Medulla oblongata (tissue), 1 donor: ENCODE measurements around the gene TRAK1.

Source experiments
- DNase-seq: peaks from one replicate; pipeline ENCODE4 v3.0.0-alpha.2; 2015; ENCODE audit errors: extremely low spot score

TRAK1 gene

DNA sequence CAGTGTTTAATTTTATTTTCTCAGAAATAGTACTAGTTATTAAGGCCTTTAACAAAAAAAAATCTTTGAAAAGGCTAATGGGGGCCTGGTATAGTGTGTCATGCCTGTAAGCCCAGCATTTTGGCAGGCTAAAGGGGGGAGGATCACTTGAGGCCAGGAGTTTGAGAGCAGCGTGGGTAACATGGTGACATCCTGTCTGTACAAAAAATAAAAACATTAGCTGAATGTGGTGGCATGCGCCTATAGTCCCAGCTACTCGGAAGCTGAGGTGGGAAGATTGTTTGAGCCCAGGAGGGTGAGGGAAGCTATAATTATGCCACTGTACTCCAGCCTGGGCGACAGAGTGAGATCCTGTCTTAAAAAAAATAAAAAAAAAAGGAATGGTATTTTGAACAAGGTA lies 61.9 kb downstream of the TRAK1 start:
- no peak for DNase-seq

DNA sequence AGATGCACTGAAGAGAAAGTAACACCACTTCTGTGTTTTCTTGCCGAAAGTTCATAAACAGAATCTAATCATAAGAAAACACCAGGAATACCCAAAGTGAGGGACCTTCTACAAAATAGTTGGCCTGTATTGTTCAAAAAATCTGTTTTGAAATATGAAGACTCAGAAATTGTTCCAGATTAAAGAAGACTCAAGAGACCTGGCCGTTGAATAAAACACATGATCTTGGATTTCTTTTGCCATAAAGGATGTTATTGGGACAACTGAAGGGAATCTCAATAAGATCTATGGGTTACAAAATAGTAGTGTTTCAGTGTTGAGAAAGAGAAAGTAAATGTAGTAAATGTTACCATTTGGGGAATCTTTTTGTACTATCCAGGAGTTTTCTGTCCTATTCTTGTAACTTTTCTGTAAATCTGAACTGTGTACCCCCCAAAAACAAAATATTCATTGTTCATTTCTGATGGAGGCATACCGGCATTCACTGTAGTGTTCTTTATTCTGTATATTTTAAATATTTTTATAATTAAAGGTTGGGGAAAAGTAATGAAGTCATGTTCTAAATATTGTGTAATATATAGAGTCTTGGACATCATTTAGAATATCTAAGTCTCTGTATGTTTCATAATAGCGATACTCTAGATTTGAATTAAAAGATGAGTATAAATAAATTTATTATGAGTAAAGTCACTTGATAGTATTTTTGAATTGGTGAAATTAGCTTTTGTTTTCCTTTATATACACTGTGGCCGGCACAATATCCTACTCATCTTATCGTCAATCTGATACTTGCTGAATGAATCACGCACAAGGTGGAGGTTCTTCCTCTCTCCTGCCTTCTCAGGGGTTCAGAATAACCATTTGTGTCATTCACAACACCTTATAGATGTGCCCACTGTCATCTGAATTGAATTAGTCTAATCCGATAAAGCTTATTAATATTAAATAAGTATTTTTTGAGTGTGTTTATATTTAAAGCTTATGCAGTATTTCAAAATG lies 66.7 kb downstream of the TRAK1 start:
- DNase-seq: no peak

DNA sequence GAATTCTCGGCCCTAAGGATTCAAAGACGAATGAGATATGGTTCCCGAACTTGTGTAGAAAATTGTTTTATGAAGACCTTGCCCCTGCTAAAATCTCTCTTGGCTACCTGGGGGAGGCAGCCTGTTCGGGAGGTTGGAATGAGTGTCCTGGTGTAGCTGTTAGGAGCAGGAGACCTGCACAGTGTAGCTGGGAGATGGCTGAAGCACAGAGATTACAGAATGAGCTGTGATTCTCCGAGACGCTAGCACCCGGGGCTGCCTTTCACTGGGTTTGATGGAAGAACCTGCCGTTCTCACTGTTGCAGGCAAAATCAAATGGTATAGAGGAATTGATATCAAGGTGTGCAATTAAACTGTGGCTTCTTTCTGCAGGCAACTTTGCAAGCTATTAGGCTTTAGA lies 68.0 kb downstream of the TRAK1 start:
- DNase-seq: no peak

DNA sequence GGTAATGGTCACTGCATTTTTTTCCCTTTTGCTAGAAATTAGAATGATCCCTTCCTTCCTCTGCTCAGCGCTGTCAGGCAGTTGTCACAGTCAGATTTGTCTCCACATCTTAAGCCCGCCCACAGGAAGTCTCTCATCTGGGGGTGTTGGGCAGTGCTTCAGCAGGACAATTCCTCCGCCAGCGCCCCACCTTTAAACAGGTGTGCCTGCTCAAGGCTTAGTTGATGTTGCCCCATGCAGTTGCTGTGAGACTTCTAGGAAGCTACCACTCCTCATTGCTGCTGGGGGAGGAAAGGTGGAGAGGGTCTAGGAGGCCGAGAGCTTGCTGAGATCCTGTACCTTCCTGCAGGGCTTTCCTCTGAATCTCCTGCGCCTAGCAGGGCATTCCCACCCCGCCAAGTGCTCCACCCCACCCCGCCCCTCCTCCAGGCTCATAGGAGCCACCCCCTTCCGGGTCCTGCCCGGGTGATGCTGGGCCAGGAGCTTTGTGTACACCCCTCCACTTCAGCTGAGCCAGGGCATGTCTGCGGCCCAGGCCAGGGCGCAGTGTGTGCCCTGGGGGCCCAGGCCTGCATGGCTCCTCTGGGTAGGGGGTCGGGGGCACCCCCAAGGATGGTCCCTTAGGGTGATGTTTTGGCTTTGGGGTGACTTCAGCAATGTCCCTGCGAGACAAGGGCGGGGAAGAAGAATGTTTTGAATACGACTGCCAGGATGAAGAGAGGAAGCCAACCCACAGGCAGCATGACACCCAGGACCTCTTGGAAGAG lies 68.7 kb downstream of the TRAK1 start:
- DNase-seq: no peak

DNA sequence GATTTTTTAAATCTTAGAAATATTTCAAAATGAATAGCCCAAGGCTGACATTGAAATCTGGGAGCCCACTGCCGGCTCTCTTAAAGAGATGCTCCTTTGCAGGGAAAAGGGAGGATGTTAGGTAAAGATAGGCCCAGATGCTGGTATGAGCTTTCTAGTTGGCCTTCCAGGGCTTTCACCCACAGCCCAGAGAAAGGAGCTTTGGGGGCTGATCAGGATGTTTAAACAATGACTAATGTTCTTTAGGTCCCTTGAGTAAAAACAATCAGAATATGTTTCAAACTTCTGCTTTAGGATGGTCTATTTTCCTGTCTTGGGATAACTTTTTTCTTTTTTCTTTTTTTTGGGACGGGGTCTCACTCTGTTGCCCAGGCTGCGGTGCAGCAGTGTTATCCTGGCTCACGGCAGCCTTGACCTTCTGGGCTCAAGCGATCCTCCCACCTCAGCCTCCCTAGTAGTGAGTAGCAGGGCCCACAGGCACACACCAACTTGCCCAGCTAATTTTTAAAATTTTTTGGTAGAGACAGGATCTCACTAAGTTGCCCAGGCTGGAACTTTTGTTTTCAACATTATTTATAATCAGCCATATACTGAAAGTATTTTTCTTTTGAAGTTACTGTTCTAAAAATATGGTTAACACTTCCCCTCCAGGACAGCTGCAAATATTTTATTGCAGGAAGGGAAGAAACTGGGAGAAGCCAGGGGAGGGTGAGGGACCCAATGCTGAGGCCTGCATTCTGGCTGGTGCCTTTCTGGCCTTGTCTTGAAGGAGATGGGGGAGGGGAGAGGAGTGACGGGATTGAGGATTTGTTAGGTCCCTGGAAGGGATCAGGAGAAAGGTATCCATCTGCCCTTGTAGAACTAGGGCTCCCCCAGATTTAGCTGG lies 70.1 kb downstream of the TRAK1 start:
- no peak for DNase-seq

DNA sequence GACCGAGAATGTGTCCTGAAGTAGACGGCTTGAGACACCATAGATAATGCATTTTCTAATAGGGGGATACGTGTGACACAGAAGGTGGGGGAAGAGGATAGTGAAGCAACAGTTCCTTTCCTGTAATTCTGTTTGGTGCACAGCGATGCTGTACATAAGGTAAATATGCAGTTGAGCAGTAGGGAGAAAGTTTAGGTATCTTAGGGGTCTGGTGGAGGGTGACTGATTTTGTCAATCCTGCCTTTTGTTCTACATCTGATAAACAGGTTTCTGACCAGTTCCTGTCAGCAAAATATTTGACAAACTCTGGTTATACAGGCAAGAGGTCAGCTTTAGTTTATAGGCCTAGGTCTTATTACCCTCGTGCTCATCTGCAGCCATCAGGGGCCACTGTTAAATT lies 71.3 kb downstream of the TRAK1 start:
- no peak for DNase-seq

DNA sequence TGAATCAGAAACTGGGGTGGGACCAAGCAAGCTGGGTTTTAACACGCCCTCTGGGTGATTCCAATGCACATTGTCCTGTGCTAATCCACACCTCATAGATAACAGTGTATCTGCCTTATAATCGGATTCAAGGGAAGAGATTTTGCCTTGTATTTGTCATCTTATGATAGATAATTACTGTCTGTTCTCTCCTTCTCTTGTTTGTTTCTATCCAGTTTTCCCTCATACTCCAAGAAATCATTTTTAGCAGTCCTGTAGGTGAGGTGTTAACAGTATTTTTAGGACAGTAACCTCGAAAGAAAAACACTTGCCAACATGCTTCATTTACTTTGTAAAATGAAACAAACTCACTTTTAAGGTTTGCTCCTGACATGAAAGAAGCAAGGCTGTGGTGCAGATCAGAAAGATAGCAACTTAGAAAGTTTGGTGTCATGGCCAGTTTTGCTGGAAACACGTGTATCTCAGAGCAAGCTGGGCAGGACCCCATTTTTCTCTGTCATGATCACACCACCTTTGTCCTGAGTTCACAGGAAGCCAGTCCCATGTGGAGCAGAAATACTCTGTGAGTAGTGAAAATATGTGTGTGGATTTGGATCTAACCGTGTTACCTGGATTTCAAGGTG lies 72.6 kb downstream of the TRAK1 start:
- DNase-seq: no peak

DNA sequence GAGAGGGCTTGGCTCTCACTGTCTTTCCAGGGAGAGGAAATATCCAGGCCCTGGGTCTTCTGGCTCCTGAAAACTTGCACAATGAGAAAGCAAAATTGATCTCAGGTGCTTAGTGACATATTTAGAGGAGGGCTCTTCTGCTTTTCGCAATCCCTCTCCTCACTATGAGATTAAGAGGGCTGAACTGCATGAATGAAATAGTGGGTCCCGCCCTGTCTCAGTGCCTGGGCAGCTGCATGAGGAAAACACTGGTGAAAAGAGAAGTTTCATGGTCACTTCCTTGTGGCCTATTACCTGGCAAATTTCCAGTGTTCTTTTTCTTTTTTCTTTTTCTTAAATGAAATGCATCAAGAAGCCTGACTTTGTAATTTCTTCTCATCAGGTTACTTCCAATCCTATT lies 73.5 kb downstream of the TRAK1 start:
- no peak for DNase-seq

DNA sequence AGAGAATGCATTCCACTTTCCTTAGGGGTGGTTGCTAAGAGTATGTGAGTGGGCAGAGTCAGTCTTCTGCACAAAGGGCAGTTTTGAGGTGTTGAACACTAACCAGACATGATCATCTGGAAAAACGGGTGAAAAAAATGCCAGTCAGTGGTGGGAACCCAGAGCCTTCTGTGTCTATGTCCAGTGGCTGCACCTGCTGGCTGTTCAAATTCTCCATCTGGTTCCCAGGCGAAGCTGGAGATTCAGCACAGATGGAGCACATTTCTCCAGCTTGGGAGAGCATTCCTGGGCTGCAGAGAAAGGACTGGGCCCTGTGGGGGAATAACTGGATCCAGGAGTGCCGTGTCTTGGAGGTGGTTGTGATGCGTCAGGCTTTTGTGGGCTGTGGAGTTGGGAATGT lies 74.1 kb downstream of the TRAK1 start:
- DNase-seq: no peak

DNA sequence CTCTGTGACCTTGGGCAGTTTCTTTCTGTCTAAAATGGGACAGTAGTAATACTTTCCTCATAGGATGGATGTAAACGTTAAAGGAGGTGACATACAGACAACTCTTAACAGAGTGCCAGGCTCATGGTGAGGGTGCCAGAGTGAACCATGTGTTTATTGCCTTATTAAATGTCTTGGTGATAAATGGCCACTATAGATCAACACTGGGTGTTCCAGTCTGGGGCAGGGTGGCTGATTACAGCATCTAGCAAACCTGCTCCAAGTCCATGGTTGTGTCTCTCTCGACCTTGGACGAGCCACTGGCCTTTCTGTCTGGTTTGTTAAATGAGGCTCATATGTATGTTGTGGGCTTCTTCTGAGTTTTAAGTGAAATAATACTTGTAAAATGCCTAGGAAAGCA lies 75.1 kb downstream of the TRAK1 start:
- no peak for DNase-seq

DNA sequence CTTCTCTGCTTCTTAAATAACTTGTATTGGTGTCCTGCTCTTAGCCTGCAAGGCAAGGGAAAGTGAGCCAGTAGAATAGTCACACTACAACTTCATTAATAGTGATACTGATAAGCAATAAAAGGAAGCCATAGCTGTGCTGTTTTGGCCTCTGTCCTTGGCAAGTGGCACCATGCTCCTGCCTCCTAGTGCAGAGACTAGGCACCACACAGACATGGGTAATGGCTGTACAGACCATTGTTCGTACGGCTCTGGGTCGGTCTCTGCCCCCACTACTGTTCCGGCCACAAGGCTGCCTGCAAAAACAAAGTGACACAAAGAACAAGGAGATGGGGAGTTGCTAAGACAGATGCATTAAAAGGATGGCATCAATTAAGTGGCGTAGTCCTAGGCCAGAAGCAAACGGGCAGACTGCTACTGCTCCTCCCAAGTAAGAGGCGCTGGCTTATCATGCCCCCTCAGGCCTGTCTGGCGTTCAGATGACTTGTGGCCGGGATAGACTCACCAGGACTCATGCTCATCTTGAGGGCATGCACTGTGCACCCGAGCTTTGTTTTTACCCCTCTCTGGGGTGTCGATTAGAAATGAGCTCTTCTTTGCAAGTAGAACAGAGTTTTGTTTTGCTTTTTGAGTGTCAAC lies 75.6 kb downstream of the TRAK1 start:
- DNase-seq: no peak

DNA sequence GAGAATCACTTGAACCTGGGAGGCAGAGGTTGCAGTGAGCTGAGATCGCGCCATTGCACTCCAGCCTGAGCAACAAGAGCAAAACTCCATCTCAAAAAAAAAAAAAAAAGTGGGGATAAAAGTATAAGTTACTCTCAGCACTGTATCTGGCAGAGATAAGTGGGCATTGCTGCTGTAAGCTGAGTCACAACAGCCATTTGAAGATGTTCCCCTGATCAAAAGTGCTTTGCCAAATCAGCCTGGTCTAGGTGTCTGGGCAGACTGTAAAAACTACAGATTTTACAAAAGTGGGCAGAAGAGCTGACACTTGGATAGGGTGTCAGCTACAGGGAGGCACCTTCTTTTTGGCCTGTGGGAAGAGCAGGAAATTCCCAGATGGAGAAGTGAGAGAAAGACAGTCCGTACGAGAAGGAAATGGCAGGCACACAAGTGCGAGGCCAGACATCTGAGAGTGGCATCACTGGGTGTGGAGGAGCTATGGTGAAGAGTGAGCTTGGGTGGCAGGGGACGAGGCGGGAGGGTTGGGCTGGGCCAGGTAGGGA lies 78.5 kb downstream of the TRAK1 start:
- no peak for DNase-seq

DNA sequence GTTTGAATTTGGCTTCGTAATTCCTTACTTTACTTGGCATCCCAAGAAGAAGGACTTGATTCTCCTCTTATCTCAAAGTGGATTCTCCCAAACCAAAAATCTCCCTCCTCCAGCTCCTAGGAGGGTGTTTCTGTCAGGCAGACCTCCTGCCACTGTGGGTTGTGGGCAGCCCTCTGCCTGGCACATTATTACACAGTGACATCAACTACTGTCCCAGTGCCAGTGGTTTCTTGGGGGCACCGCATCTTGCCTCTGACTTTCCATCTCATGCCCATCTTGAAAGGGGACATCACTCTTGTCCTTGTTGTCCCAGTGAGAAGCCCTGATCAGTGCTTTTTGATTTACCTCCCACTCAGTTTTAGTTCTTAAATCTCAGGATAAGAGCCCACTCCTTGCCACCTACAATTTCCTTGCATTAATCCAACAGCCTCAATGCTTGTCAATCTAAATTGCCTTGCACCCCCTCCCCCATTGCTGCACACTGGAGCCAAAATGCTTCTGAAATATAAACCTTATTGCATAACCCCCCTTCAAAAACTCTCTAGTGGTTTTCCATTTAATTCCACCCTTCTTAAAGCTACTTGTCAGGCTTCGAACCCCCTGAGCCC lies 81.0 kb downstream of the TRAK1 start:
- DNase-seq: no peak

DNA sequence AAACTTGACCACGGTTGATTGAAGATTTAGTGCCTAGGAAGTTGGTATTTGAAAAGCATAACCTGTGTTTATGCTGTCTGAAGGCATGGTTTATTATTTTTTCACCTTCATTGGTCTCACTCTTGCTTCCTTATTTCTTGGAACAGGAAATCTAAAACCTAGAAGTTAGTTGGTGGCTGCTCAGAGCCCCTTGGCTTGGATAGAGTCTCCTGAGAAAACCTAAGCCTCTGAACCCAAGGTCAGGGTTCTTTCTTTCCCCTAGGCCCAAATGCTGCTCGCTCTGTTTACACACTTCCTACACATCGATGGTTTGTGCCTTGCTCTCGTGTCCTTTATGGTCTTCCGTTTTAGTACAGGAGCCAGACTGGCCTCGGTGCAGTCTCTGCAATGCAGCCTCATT lies 82.2 kb downstream of the TRAK1 start:
- DNase-seq: no peak

DNA sequence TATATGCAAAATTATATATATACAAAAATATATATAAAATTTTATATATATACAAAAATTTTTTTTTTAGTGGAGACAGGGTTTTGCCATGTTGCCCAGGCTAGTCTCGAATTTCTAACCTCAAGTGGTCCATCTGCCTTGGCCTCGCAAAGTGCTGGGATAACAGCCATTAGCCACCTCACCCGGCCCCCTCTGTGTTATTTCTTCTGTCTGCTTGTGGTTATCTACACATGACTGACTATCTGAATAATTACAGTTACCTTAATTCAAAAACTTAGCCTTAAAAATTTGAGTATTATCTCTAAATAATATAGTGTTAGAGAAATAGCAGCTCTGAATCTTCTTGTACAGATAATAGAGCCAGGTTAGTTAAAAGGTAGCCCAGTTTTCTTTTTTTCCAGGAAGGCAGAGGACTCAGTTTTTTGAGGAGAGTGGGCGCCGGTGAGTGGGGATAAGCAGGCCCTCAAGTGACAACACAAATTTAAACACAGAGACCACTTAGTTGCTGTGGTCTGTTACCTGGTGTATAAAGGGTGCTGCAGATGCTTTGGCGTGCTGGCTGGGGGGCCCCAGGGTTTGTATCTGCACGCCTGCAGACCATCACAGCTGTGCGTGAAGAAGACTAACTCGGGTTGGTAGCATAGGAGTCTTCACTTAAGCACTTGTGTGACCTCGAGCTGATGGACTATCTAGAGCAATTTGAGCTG lies 83.7 kb downstream of the TRAK1 start:
- DNase-seq: no peak

DNA sequence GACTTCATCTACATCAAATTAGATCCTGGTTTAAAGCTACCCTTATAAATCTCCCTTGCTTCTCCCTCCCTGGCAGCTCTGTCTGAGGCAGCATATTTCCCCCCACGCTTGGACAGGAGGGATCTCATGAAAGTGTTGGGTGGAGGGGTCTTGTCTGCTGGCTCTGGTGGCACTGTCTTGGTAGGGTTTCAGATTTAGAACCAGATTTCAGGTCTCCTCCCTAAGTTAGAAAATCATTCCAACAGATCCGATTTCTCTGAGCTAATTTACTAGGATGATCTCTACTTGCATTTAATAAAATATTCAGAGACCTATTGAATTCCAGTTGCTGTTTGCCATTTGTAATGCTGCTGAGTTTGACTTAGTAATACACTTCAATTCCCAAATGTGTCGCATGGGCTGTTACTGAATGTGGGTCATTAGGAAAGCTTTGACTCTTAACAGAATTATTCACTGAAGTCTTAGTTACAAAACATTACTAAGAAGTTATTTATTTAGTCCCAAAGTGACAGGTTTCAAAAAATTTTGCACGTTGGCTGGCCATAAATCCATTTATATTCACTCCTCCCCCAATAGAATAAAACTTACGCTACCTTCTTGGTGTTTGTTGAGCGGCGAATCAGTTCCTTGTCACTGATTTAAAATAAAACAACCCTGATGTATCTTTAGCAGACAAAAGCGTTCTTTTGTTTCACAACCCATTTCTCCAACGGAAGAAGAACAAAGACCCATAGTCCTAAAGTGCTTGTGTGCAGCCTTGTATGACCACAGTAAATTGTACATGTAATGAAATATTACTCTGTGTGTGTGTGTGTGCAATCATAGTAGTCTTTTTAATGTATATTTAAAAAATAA lies 84.5 kb downstream of the TRAK1 start:
- peak; percentile 70 for DNase-seq

DNA sequence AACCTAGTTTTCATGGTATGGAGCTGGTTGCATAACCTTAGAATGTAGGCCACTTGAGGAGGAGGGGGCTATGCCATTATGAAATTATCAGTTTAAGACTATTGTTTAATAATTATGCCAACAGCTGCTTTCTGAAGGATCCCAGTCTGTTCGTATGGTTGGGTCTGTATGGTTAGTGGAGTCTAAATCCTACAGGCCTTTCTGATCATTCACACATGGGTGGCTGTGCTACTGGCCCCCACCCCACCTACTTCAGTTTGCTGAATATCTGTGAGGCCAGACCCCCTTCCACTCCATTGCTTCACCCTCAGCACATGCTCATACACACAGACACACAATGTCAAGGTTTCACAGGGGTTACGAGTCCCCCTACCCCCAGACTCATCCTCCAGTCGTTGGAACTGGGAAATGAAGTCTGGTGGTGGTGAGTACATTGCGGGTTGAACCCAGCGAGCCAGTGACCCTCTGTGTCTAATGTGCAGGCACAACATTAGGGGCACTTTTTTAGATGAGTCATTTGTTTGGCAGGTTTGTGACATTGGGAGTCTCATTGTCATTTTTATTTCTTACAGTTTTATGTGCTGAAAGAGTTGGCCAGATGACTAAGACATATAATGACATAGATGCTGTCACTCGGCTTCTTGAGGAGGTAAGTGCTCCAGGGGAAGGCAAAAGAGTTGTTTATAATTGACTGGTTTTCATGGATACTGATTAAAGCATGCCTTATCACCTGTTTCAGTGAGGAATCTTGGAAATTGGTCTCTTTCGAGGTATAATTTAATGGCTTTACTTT lies 85.3 kb downstream of the TRAK1 start:
- peak; percentile 24 for DNase-seq
